H1 (cell line): ENCODE measurements around the gene UNC80. TPM values are rescaled to one million over a fixed set of nuclear protein-coding genes. Genes with fewer than 3 reads are reported as not detected.

ENCODE experiments used
- CTCF ChIA-PET: fragments of 300-600 bp; sonication (Branson Sonifier 250); formaldehyde crosslinking; loops from one replicate; lab custom pipeline; 2021; ENCODE audit not compliant: partially characterized antibody; lab: Charles Lee
- POLR2A ChIA-PET: fragments of 300-600 bp; sonication (Branson Sonifier 250); formaldehyde crosslinking; loops from one replicate; lab custom pipeline; 2021; ENCODE audit warnings: inconsistent platforms; ENCODE audit not compliant: partially characterized antibody; lab: Charles Lee
- DNase-seq, 2 experiments: peaks; one replicate each; pipeline versions ENCODE4 v3.0.0 to v3.0.0-alpha.2; 2010 to 2022; ENCODE audit warnings: low spot score in 2 of 2, low read depth in 1 of 2, mixed read lengths in 1 of 2
- FAIRE-seq: peaks from 2 replicates; lab custom pipeline; 2011; peaks lifted over from hg19 to GRCh38; lab: Jason Lieb, UNC
- H2AFZ ChIP-seq: 2 replicates; pipeline ENCODE4 v1.8.1; 2012; ENCODE audit warnings: low read length, inconsistent platforms
- H2AK5ac ChIP-seq: 2 replicates; pipeline ENCODE4 v1.6.1; 2013; ENCODE audit warnings: low read depth, low read length
- H2BK120ac ChIP-seq: replicated peaks from 2 replicates; pipeline ENCODE3; 2013; ENCODE audit warnings: low read depth, low read length, inconsistent platforms
- H2BK12ac ChIP-seq: 2 replicates; pipeline ENCODE4 v1.6.1; 2013; ENCODE audit warnings: low read depth, low read length
- H2BK15ac ChIP-seq: 2 replicates; pipeline ENCODE4 v1.6.1; 2013; ENCODE audit warnings: low read length
- H2BK20ac ChIP-seq: 2 replicates; pipeline ENCODE4 v1.6.1; 2013; ENCODE audit warnings: low read length
- H2BK5ac ChIP-seq: 2 replicates; pipeline ENCODE4 v1.6.1; 2013; ENCODE audit warnings: low read depth, low read length
- H3K14ac ChIP-seq: 2 replicates; pipeline ENCODE4 v1.6.1; 2013; ENCODE audit warnings: inconsistent platforms; ENCODE audit not compliant: insufficient read length
- H3K18ac ChIP-seq: 2 replicates; pipeline ENCODE4 v1.6.1; 2013; ENCODE audit warnings: low read length; ENCODE audit errors: extremely low read depth
- H3K23ac ChIP-seq: 2 replicates; pipeline ENCODE4 v1.6.1; 2013; ENCODE audit warnings: inconsistent platforms; ENCODE audit not compliant: insufficient read length
- H3K23me2 ChIP-seq: 2 replicates; pipeline ENCODE4 v1.6.1; 2013; ENCODE audit warnings: low read depth, low read length
- H3K27ac ChIP-seq: 2 replicates; pipeline ENCODE4 v1.6.1; 2011; ENCODE audit warnings: low read depth, low read length, inconsistent platforms
- H3K27me3 ChIP-seq, 4 experiments: replicated peaks in 1 of 4; 1 replicate in 1 of 4; 2 replicates in 3 of 4; pipeline versions ENCODE4 v1.6.1 to v1.8.1; 2011 to 2013; ENCODE audit warnings: low read length in 3 of 4, mild to moderate bottlenecking in 3 of 4, inconsistent platforms in 2 of 4, mixed read lengths in 2 of 4, moderate library complexity in 1 of 4; ENCODE audit not compliant: control insufficient read depth in 3 of 4, insufficient read depth in 3 of 4; ENCODE audit errors: extremely low read depth in 1 of 4
- H3K36me3 ChIP-seq, 4 experiments: 2 replicates each; pipeline versions ENCODE4 v1.6.1 to v1.8.1; 2011 to 2013; ENCODE audit warnings: mild to moderate bottlenecking in 4 of 4, low read length in 3 of 4, moderate library complexity in 2 of 4, control low read depth in 1 of 4, inconsistent platforms in 1 of 4; ENCODE audit not compliant: insufficient read depth in 4 of 4, control insufficient read depth in 2 of 4
- H3K4ac ChIP-seq: replicated peaks from 2 replicates; pipeline ENCODE3; 2013; ENCODE audit warnings: low read length, low read depth, mixed read lengths, inconsistent platforms; ENCODE audit not compliant: insufficient read length
- H3K4me1 ChIP-seq, 4 experiments: replicated peaks in 1 of 4; 1 replicate in 1 of 4; 2 replicates in 3 of 4; pipeline versions ENCODE4 v1.6.1 to v1.8.1; 2011 to 2013; ENCODE audit warnings: low read length in 3 of 4, inconsistent platforms in 2 of 4, mixed read lengths in 1 of 4; ENCODE audit not compliant: insufficient read depth in 4 of 4, control insufficient read depth in 3 of 4
- H3K4me2 ChIP-seq, 2 experiments: 2 replicates each; pipeline versions ENCODE4 v1.6.1 to v1.8.1; 2011 to 2013; ENCODE audit warnings: low read depth in 2 of 2, low read length in 2 of 2, control low read depth in 1 of 2, inconsistent platforms in 1 of 2, mild to moderate bottlenecking in 1 of 2; ENCODE audit not compliant: insufficient read depth in 1 of 2
- H3K4me3 ChIP-seq, 4 experiments: fragments of 200-600, 300-600 bp in 1 of 4; sonication (generic), shearing (Covaris generic), sonication (Bioruptor Twin) in 1 of 4; 2 replicates each; pipeline versions ENCODE4 v1.5.1 to v1.8.1; 2011 to 2016; ENCODE audit warnings: low read length in 4 of 4, low read depth in 3 of 4, control low read depth in 2 of 4, inconsistent platforms in 2 of 4, mild to moderate bottlenecking in 2 of 4, mixed read lengths in 1 of 4, moderate library complexity in 1 of 4; ENCODE audit not compliant: insufficient read depth in 2 of 4; ENCODE audit errors: extremely low read depth in 1 of 4
- H3K56ac ChIP-seq: replicated peaks from 2 replicates; pipeline ENCODE3; 2013; ENCODE audit warnings: low read depth, mild to moderate bottlenecking, mixed read lengths, low read length, inconsistent platforms; ENCODE audit not compliant: insufficient read length
- H3K79me1 ChIP-seq: 2 replicates; pipeline ENCODE4 v1.6.1; 2013; ENCODE audit warnings: low read depth, low read length, control low read depth
- H3K79me2 ChIP-seq, 2 experiments: 2 replicates each; pipeline versions ENCODE4 v1.6.1 to v1.8.1; 2012 to 2013; ENCODE audit warnings: low read length in 2 of 2, mild to moderate bottlenecking in 2 of 2, inconsistent platforms in 1 of 2; ENCODE audit not compliant: insufficient read depth in 2 of 2, control insufficient read depth in 1 of 2
- H3K9ac ChIP-seq, 4 experiments: replicated peaks in 1 of 4; 1 replicate in 1 of 4; 2 replicates in 3 of 4; pipeline versions ENCODE4 v1.6.1 to v1.8.1; 2011 to 2013; ENCODE audit warnings: low read depth in 3 of 4, low read length in 3 of 4, control low read depth in 2 of 4, mild to moderate bottlenecking in 2 of 4, moderate library complexity in 2 of 4, inconsistent platforms in 1 of 4; ENCODE audit errors: extremely low read depth in 1 of 4
- H3K9me3 ChIP-seq, 2 experiments: 2 replicates each; pipeline versions ENCODE4 v1.6.1 to v1.8.1; 2012 to 2013; ENCODE audit warnings: mild to moderate bottlenecking in 2 of 2, moderate library complexity in 2 of 2, control low read depth in 1 of 2, inconsistent platforms in 1 of 2, low read depth in 1 of 2, low read length in 1 of 2, mixed read lengths in 1 of 2; ENCODE audit not compliant: insufficient read depth in 2 of 2
- H4K20me1 ChIP-seq, 2 experiments: replicated peaks in 1 of 2; 2 replicates each; pipeline versions ENCODE3 to v1.8.1; 2011 to 2013; ENCODE audit warnings: inconsistent platforms in 2 of 2, low read length in 2 of 2, mild to moderate bottlenecking in 1 of 2; ENCODE audit not compliant: insufficient read depth in 2 of 2, control insufficient read depth in 1 of 2
- H4K5ac ChIP-seq: 2 replicates; pipeline ENCODE4 v1.6.1; 2013; ENCODE audit warnings: low read length, low read depth, mixed read lengths, inconsistent platforms; ENCODE audit not compliant: insufficient read length
- H4K8ac ChIP-seq: 2 replicates; pipeline ENCODE4 v1.8.0; 2013; ENCODE audit warnings: mild to moderate bottlenecking, moderate library complexity, low read length, inconsistent platforms; ENCODE audit not compliant: insufficient read depth; ENCODE audit errors: extremely low read depth
- H4K91ac ChIP-seq: replicated peaks from 2 replicates; pipeline ENCODE3; 2013; ENCODE audit warnings: low read length, mixed read lengths, inconsistent platforms; ENCODE audit not compliant: insufficient read length
- MAFK ChIP-seq: IDR thresholded peaks from 2 replicates; pipeline ENCODE4 v1.6.1; 2012; ENCODE audit warnings: low read depth, mild to moderate bottlenecking, improper control_type of control experiment, low read length
- USF2 ChIP-seq: IDR thresholded peaks from 2 replicates; pipeline ENCODE4 v1.6.1; 2011; ENCODE audit warnings: low read length, improper control_type of control experiment
- WGBS, 2 experiments: shearing (Covaris generic) in 1 of 2; methylation state at CpG; one replicate each; pipeline versions ENCODE4 v1.1.6 to v1.1.7; 2013 to 2015; ENCODE audit warnings: low lambda C conversion rate in 2 of 2, mixed read lengths in 2 of 2, inconsistent platforms in 1 of 2, low coverage in 1 of 2, missing lambda C conversion rate in 1 of 2; ENCODE audit not compliant: insufficient replicate concordance in 2 of 2, insufficient coverage in 1 of 2, insufficient read length in 1 of 2; ENCODE audit errors: extremely low coverage in 1 of 2, missing lambda C conversion rate in 1 of 2; 5-methylcytosine and 5-hydroxymethylcytosine counted together
- polyA plus RNA-seq, 7 experiments: library from polyadenylated mRNA; depleted of rRNA in 3 of 7; stranded (reverse) in 5 of 7; unstranded in 2 of 7; fragments of >200 nt in 5 of 7; fragments of 200-250 nt in 2 of 7; gene quantifications; 1 replicate in 5 of 7; 2 replicates in 1 of 7; 4 replicates in 1 of 7; pipeline versions ENCODE4 v1.2.1 to v1.2.3, GENCODE V29; 2011 to 2013; ENCODE audit warnings: missing spikeins in 2 of 7, mixed read lengths in 2 of 7
- total RNA-seq: library from RNA; stranded (reverse); fragmentation: NEBNext Ultra II Directional; extraction: Animal tissue kit (Norgen Biotek cat#: 25700); gene quantifications from 2 replicates; pipeline ENCODE4 v1.2.1, GENCODE V29; 2021

UNC80 gene
- total and polyA plus RNA-seq, 2 of the 8 experiments (the other 6 are each of a cell fraction or from before 2014, with no cell fraction given) = 0.53 to 0.56 TPM

- H2AK5ac ChIP-seq = no peak overlapping the region
- no peak overlapping the region for H4K8ac ChIP-seq
- POLR2A ChIA-PET = interaction anchor here (1.3 kb wide), 1 partner anchor 49 kb away, joined by 3 read pairs; no protein-coding TSS in a partner anchor
- no peak overlapping the region for H3K9ac ChIP-seq
- H4K91ac ChIP-seq = no peak overlapping the region
- no peak overlapping the region for H2BK15ac ChIP-seq
- no peak overlapping the region for H3K4me3 ChIP-seq
- CTCF ChIA-PET = interaction anchor here (1.5 kb wide), 1 partner anchor 170 kb away, joined by 4 read pairs; no protein-coding TSS in a partner anchor
- TF ChIP-seq USF2 (no peak), MAFK (0 out of 2 replicates have a peak, but pooled peaks have one; percentile 36)
- DNase-seq (no peak), FAIRE-seq (no peak)
- H3K4ac ChIP-seq = no peak overlapping the region
- no peak overlapping the region for H3K56ac ChIP-seq
- H3K18ac ChIP-seq = no peak overlapping the region
- no peak overlapping the region for H3K4me2 ChIP-seq
- no peak overlapping the region for H2BK5ac ChIP-seq
- peaks cover 0 to 31% (median 8%) of the 10 kb centered on the region in 4 experiments; a peak in 5 of 8 replicates for H3K36me3 ChIP-seq
- H3K9me3 ChIP-seq = no peaks in the 10 kb centered on the region
- no peak overlapping the region for H2BK120ac ChIP-seq
- H2AFZ ChIP-seq = no peak overlapping the region
- no peaks in the 10 kb centered on the region for H3K79me2 ChIP-seq
- H4K5ac ChIP-seq = no peak overlapping the region
- no peaks in the 10 kb centered on the region for H3K27me3 ChIP-seq
- no peak overlapping the region for H3K27ac ChIP-seq
- no peaks in the 10 kb centered on the region for H3K4me1 ChIP-seq
- H2BK20ac ChIP-seq = no peak overlapping the region
- H3K23ac ChIP-seq = no peak overlapping the region
- H3K79me1 ChIP-seq = no peaks in the 10 kb centered on the region
- no peak overlapping the region for H2BK12ac ChIP-seq
- WGBS, 2 experiments = 89% methylated on average over 2 of the region's 2 CpGs; no CpG with 5 or more reads in 1 of the 2 experiments
- H4K20me1 ChIP-seq = no peaks in the 10 kb centered on the region
- no peaks in the 10 kb centered on the region for H3K23me2 ChIP-seq
- H3K14ac ChIP-seq = no peak overlapping the region
Measured at GRCh38 chr2:210028178-210028577, 256.5 kb downstream of the UNC80 start.
